Memory B cell (primary cell): ENCODE results near the gene SMARCD1.
"Not testable (repeated sequence)": the region's sequence is repeated elsewhere in the genome, so short reads cannot be mapped to it uniquely, and the experiment has no call there.

Experiments
- ATAC-seq: fragments of 150-1000 bp; cut with Tn5 transposase; 2 replicates; pipeline ENCODE4 v1.10.0; 2021; ENCODE audit warnings: low read depth, mild to moderate bottlenecking, moderate library complexity
- DNase-seq, 2 donors: peaks; one replicate each; pipeline ENCODE4 v3.0.0; 2022; ENCODE audit warnings: low spot score in 2 of 2
- H3K27ac Mint-ChIP-seq: one replicate; pipeline ENCODE4 v1.8.0; 2022; ENCODE audit warnings: mild to moderate bottlenecking, moderate library complexity, mixed read lengths
- H3K27me3 Mint-ChIP-seq: one replicate; pipeline ENCODE4 v1.8.0; 2022; ENCODE audit warnings: mixed read lengths
- H3K36me3 Mint-ChIP-seq: one replicate; pipeline ENCODE4 v1.8.0; 2022; ENCODE audit warnings: mild to moderate bottlenecking, mixed read lengths
- H3K4me1 Mint-ChIP-seq: one replicate; pipeline ENCODE4 v1.8.0; 2022; ENCODE audit warnings: mixed read lengths
- H3K4me3 Mint-ChIP-seq: one replicate; pipeline ENCODE4 v1.8.0; 2022; ENCODE audit warnings: mild to moderate bottlenecking, moderate library complexity, mixed read lengths
- H3K9me3 Mint-ChIP-seq: one replicate; pipeline ENCODE4 v1.8.0; 2022; ENCODE audit warnings: mixed read lengths

The SMARCD1 gene

GRCh38 chr12:50078281-50078680 is 6.9 kb upstream of the SMARCD1 start:
- Mint-ChIP-seq H3K4me3 (no peak overlapping the region), H3K27ac (no peak overlapping the region), H3K27me3 (peaks cover 3% of the 10 kb centered on the region), H3K9me3 (no peaks in the 10 kb centered on the region), H3K36me3 (no peaks in the 10 kb centered on the region), H3K4me1 (peaks cover 3% of the 10 kb centered on the region)
- DNase-seq: no peak
- ATAC-seq: no peak

GRCh38 chr12:50079771-50080170 is 5.4 kb upstream of the SMARCD1 start:
- peaks cover 6% of the 10 kb centered on the region for H3K4me1 Mint-ChIP-seq

GRCh38 chr12:50081096-50081808 is 3.9 kb upstream of the SMARCD1 start:
- no peaks in the 10 kb centered on the region for H3K9me3 Mint-ChIP-seq
- DNase-seq: no peak
- H3K4me3 Mint-ChIP-seq: peak overlapping the region; percentile 60
- ATAC-seq: no peak
- H3K27ac Mint-ChIP-seq: no peak overlapping the region
- H3K36me3 Mint-ChIP-seq: no peaks in the 10 kb centered on the region
- H3K4me1 Mint-ChIP-seq: peaks cover 10% of the 10 kb centered on the region
- H3K27me3 Mint-ChIP-seq: peaks cover 2% of the 10 kb centered on the region

More at GRCh38 chr12:50079771-50080170, 5.4 kb upstream of the SMARCD1 start:
- ATAC-seq (no peak), DNase-seq (no peak)
- peak overlapping the region; percentile 54 for H3K4me3 Mint-ChIP-seq
- H3K36me3 Mint-ChIP-seq: no peaks in the 10 kb centered on the region
- H3K27ac Mint-ChIP-seq: no peak overlapping the region
- peaks cover 2% of the 10 kb centered on the region for H3K27me3 Mint-ChIP-seq
- no peaks in the 10 kb centered on the region for H3K9me3 Mint-ChIP-seq

- no peak overlapping the region for H3K4me3 Mint-ChIP-seq
- H3K27ac Mint-ChIP-seq: no peak overlapping the region
- DNase-seq (no peak), ATAC-seq (no peak)
- H3K9me3 Mint-ChIP-seq: no peaks in the 10 kb centered on the region
- peaks cover 4% of the 10 kb centered on the region for H3K36me3 Mint-ChIP-seq
- H3K27me3 Mint-ChIP-seq: peaks cover 2% of the 10 kb centered on the region
- peaks cover 10% of the 10 kb centered on the region for H3K4me1 Mint-ChIP-seq
Measured at GRCh38 chr12:50082644-50083043, 2.5 kb upstream of the SMARCD1 start.

- H3K9me3 Mint-ChIP-seq: no peaks in the 10 kb centered on the region
- ATAC-seq (no peak), DNase-seq (no peak)
- H3K4me1 Mint-ChIP-seq: peaks cover 15% of the 10 kb centered on the region
- peak overlapping the region; percentile 81 for H3K27ac Mint-ChIP-seq
- H3K27me3 Mint-ChIP-seq: peaks cover 2% of the 10 kb centered on the region
- peaks cover 4% of the 10 kb centered on the region for H3K36me3 Mint-ChIP-seq
- H3K4me3 Mint-ChIP-seq: peak overlapping the region; percentile 85
Measured at GRCh38 chr12:50083301-50083700, 1.8 kb upstream of the SMARCD1 start.

GRCh38 chr12:50084409-50084774 is 750 bp upstream of the SMARCD1 start:
- Mint-ChIP-seq H3K4me3 (peak overlapping the region; percentile 94), H3K4me1 (peaks cover 21% of the 10 kb centered on the region), H3K27ac (peak overlapping the region; percentile 95)
- not testable (repeated sequence) for H3K9me3 Mint-ChIP-seq, H3K27me3 Mint-ChIP-seq, ATAC-seq, DNase-seq, H3K36me3 Mint-ChIP-seq

GRCh38 chr12:50085615-50086072 is 502 bp downstream of the SMARCD1 start:
- H3K4me1 Mint-ChIP-seq: peaks cover 21% of the 10 kb centered on the region
- no peaks in the 10 kb centered on the region for H3K9me3 Mint-ChIP-seq
- H3K27ac Mint-ChIP-seq: peak overlapping the region; percentile 95
- no peaks in the 10 kb centered on the region for H3K27me3 Mint-ChIP-seq
- H3K36me3 Mint-ChIP-seq: peaks cover 12% of the 10 kb centered on the region
- peak; percentile 18 for ATAC-seq
- H3K4me3 Mint-ChIP-seq: peak overlapping the region; percentile 94
- DNase-seq: peak in 1 of 2 donors; percentile 21

- peaks cover 15% of the 10 kb centered on the region for H3K36me3 Mint-ChIP-seq
Measured at GRCh38 chr12:50086148-50086547, 1.0 kb downstream of the SMARCD1 start.

GRCh38 chr12:50087151-50087550 is 2.0 kb downstream of the SMARCD1 start:
- H3K4me1 Mint-ChIP-seq: peaks cover 21% of the 10 kb centered on the region
- ATAC-seq: no peak

More at GRCh38 chr12:50086148-50086547, 1.0 kb downstream of the SMARCD1 start:
- ATAC-seq (no peak), DNase-seq (no peak)
- H3K4me3 Mint-ChIP-seq: peak overlapping the region; percentile 94
- H3K27ac Mint-ChIP-seq: peak overlapping the region; percentile 95
- H3K9me3 Mint-ChIP-seq: no peaks in the 10 kb centered on the region
- H3K4me1 Mint-ChIP-seq: peaks cover 21% of the 10 kb centered on the region
- no peaks in the 10 kb centered on the region for H3K27me3 Mint-ChIP-seq

GRCh38 chr12:50087995-50088394 is 2.9 kb downstream of the SMARCD1 start:
- H3K9me3 Mint-ChIP-seq: no peaks in the 10 kb centered on the region
- no peak overlapping the region for H3K4me3 Mint-ChIP-seq
- H3K27ac Mint-ChIP-seq: no peak overlapping the region
- H3K4me1 Mint-ChIP-seq: peaks cover 21% of the 10 kb centered on the region
- ATAC-seq (no peak), DNase-seq (no peak)
- no peaks in the 10 kb centered on the region for H3K27me3 Mint-ChIP-seq
- H3K36me3 Mint-ChIP-seq: peaks cover 21% of the 10 kb centered on the region

More at GRCh38 chr12:50087151-50087550, 2.0 kb downstream of the SMARCD1 start:
- H3K27ac Mint-ChIP-seq: no peak overlapping the region
- peaks cover 19% of the 10 kb centered on the region for H3K36me3 Mint-ChIP-seq
- no peak overlapping the region for H3K4me3 Mint-ChIP-seq
- H3K27me3 Mint-ChIP-seq: no peaks in the 10 kb centered on the region
- H3K9me3 Mint-ChIP-seq: no peaks in the 10 kb centered on the region
- DNase-seq: no peak

- H3K27ac Mint-ChIP-seq: peak overlapping the region; percentile 22
- DNase-seq (peak; percentile 53 to 54), ATAC-seq (peak; percentile 24)
- no peak overlapping the region for H3K4me3 Mint-ChIP-seq
- peaks cover 21% of the 10 kb centered on the region for H3K36me3 Mint-ChIP-seq
- no peaks in the 10 kb centered on the region for H3K27me3 Mint-ChIP-seq
- H3K4me1 Mint-ChIP-seq: peaks cover 18% of the 10 kb centered on the region
- no peaks in the 10 kb centered on the region for H3K9me3 Mint-ChIP-seq
Measured at GRCh38 chr12:50088577-50089335, 3.6 kb downstream of the SMARCD1 start.

GRCh38 chr12:50089730-50090129 is 4.6 kb downstream of the SMARCD1 start:
- H3K27ac Mint-ChIP-seq: no peak overlapping the region
- DNase-seq (no peak), ATAC-seq (no peak)
- H3K9me3 Mint-ChIP-seq: no peaks in the 10 kb centered on the region
- no peak overlapping the region for H3K4me3 Mint-ChIP-seq
- peaks cover 18% of the 10 kb centered on the region for H3K4me1 Mint-ChIP-seq
- peaks cover 22% of the 10 kb centered on the region for H3K36me3 Mint-ChIP-seq
- no peaks in the 10 kb centered on the region for H3K27me3 Mint-ChIP-seq

GRCh38 chr12:50090391-50090790 is 5.2 kb downstream of the SMARCD1 start:
- DNase-seq (no peak), ATAC-seq (no peak)
- peaks cover 26% of the 10 kb centered on the region for H3K36me3 Mint-ChIP-seq
- no peaks in the 10 kb centered on the region for H3K9me3 Mint-ChIP-seq
- H3K27me3 Mint-ChIP-seq: no peaks in the 10 kb centered on the region
- H3K4me3 Mint-ChIP-seq: no peak overlapping the region
- peaks cover 18% of the 10 kb centered on the region for H3K4me1 Mint-ChIP-seq
- H3K27ac Mint-ChIP-seq: no peak overlapping the region

- H3K9me3 Mint-ChIP-seq: no peaks in the 10 kb centered on the region
- no peak overlapping the region for H3K27ac Mint-ChIP-seq
- H3K4me1 Mint-ChIP-seq: peaks cover 2% of the 10 kb centered on the region
- DNase-seq: no peak
- no peak for ATAC-seq
- no peak overlapping the region for H3K4me3 Mint-ChIP-seq
- H3K36me3 Mint-ChIP-seq: peaks cover 42% of the 10 kb centered on the region
- H3K27me3 Mint-ChIP-seq: no peaks in the 10 kb centered on the region
Measured at GRCh38 chr12:50097952-50098351, 12.8 kb downstream of the SMARCD1 start.
